Small intestine (tissue), 7 donors: ENCODE results near the gene NOS2. TPM values are rescaled to one million over a fixed set of nuclear protein-coding genes. Genes with fewer than 3 reads are reported as not detected.
"Not testable (repeated sequence)": the region's sequence is repeated elsewhere in the genome, so short reads cannot be mapped to it uniquely, and the experiment has no call there.

Source experiments
- DNase-seq, 2 donors: peaks; one replicate each; pipeline versions ENCODE4 v3.0.0 to v3.0.0-alpha.2; 2013
- FAIRE-seq: peaks from 2 replicates; lab custom pipeline; 2012; peaks lifted over from hg19 to GRCh38; lab: Jason Lieb, UNC
- H3K27ac ChIP-seq, 3 donors: one replicate each; pipeline ENCODE4 v1.5.1; 2013; ENCODE audit warnings: low read length in 2 of 3, mild to moderate bottlenecking in 2 of 3, control low read depth in 1 of 3, inconsistent platforms in 1 of 3, low read depth in 1 of 3, moderate library complexity in 1 of 3
- H3K27me3 ChIP-seq, 3 donors: one replicate each; pipeline ENCODE4 v1.6.1; 2013; ENCODE audit warnings: low read length in 3 of 3, inconsistent platforms in 1 of 3; ENCODE audit not compliant: control insufficient read depth in 3 of 3, insufficient read depth in 3 of 3
- H3K36me3 ChIP-seq, 3 donors: one replicate each; pipeline ENCODE4 v1.6.1; 2013; ENCODE audit warnings: low read length in 3 of 3, inconsistent platforms in 1 of 3, low read depth in 1 of 3, mild to moderate bottlenecking in 1 of 3, moderate library complexity in 1 of 3; ENCODE audit not compliant: control insufficient read depth in 3 of 3, insufficient read depth in 2 of 3
- H3K4me1 ChIP-seq, 3 donors: one replicate each; pipeline ENCODE4 v1.6.1; 2013; ENCODE audit warnings: low read length in 2 of 3, inconsistent platforms in 1 of 3, low read depth in 1 of 3, mild to moderate bottlenecking in 1 of 3, moderate library complexity in 1 of 3; ENCODE audit not compliant: control insufficient read depth in 3 of 3, insufficient read depth in 2 of 3
- H3K4me3 ChIP-seq, 3 donors: one replicate each; pipeline ENCODE4 v1.5.1; 2013; ENCODE audit warnings: low read length in 3 of 3, control low read depth in 1 of 3, inconsistent platforms in 1 of 3, low read depth in 1 of 3, mild to moderate bottlenecking in 1 of 3, moderate library complexity in 1 of 3
- H3K9me3 ChIP-seq, 2 donors: one replicate each; pipeline ENCODE4 v1.6.1; 2013; ENCODE audit warnings: low read depth in 1 of 2, low read length in 1 of 2; ENCODE audit not compliant: control insufficient read depth in 2 of 2, insufficient read depth in 1 of 2
- WGBS, 3 donors: extraction: QIAGEN DNeasy Blood & Tissue Kit; methylation state at CpG; one replicate each; pipeline ENCODE4 v1.1.7; 2013; 5-methylcytosine and 5-hydroxymethylcytosine counted together
- polyA plus RNA-seq, 4 donors: library from polyadenylated mRNA; stranded (reverse) in 3 of 4; unstranded in 1 of 4; fragments of 200-250 nt in 3 of 4; fragments of 120-200 nt in 1 of 4; gene quantifications; one replicate each; pipeline versions ENCODE4 v1.2.1 to v1.2.3, GENCODE V29; 2013
- donor health status: healthy with polysubstance abuse.
- donor health status: control.
- donor health status: control.
- donor health status: Bipolar disorder and iron deficiency.
- donor health status: healthy.

The NOS2 gene
- polyA plus RNA-seq, 4 donors, result 0.22 to 29.9 (median 0.93) TPM

- not testable (repeated sequence) for DNase-seq, H3K9me3 ChIP-seq, H3K27ac ChIP-seq, H3K27me3 ChIP-seq, H3K4me1 ChIP-seq, H3K4me3 ChIP-seq, H3K36me3 ChIP-seq, FAIRE-seq
- WGBS, 3 donors, result 4 to 40% (median 36%) methylated on average over 1 of the region's 4 CpGs
Observed at GRCh38 chr17:27839571-27840405, 39.5 kb upstream of the NOS2 start.

GRCh38 chr17:27838607-27839006 is 38.3 kb upstream of the NOS2 start:
- not testable (repeated sequence) for H3K4me1 ChIP-seq, DNase-seq, H3K36me3 ChIP-seq, H3K9me3 ChIP-seq, H3K27ac ChIP-seq, H3K4me3 ChIP-seq, FAIRE-seq, H3K27me3 ChIP-seq
- 29 to 66% (median 42%) methylated on average over 2 of the region's 3 CpGs for WGBS, 3 donors

GRCh38 chr17:27837769-27838168 is 37.4 kb upstream of the NOS2 start:
- DNase-seq, result peak; percentile 45 to 79
- FAIRE-seq, H3K4me1 ChIP-seq, H3K4me3 ChIP-seq, H3K9me3 ChIP-seq, H3K27me3 ChIP-seq, H3K27ac ChIP-seq, H3K36me3 ChIP-seq: not testable (repeated sequence)
- WGBS, 3 donors, result 91 to 97% (median 97%) methylated on average over 1 of the region's 1 CpG

DNA sequence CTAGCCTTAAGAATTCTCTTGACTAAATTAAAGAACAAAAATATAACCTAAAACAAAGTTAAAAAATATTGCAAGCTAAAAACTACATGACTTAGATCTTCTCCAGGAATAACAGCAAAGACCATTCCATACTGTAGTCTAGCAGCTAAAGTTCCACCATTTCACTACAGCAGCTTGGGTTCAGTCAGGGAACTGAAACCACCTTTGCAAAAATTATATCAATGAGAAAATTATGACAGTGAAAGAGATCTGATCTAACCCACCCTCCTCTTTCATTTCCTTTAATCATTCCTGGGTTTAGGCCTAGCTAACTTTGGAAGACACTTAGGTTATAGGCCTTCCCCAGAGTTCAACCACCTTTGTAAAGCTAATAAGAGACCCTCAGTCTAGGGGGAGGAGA is 36.3 kb upstream of the NOS2 start:
- H3K36me3 ChIP-seq, result no peaks in the 10 kb centered on the region
- peaks cover 0 to 5% of the 10 kb centered on the region in 2 donors for H3K9me3 ChIP-seq
- no peaks in the 10 kb centered on the region for H3K27me3 ChIP-seq
- DNase-seq (no peak), FAIRE-seq (no peak)
- no peak overlapping the region for H3K27ac ChIP-seq
- peaks cover 0 to 9% (median 0%) of the 10 kb centered on the region in 3 donors for H3K4me1 ChIP-seq
- H3K4me3 ChIP-seq, result no peak overlapping the region

DNA sequence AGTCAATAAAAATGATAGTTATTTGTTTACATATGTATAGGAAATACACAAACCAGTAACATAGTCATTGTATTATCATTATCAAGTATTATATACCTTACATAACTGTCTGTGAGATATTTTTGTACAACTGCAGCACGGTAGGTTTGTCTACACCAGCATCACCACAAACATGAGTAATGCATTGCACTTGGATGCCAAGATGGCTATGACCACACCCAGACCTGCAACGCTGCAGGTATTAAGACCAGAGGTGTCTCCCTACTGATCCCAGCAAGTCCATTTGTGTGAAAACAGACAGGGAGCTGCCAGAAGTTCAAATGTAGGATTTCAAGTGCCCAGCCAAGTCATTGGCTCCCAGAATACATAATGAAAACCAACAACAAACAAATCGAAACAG is 34.2 kb upstream of the NOS2 start:
- FAIRE-seq (no peak), DNase-seq (no peak)
- Histone ChIP-seq H3K36me3 (no peaks in the 10 kb centered on the region), H3K27me3 (no peaks in the 10 kb centered on the region), H3K4me3 (no peak overlapping the region), H3K4me1 (peaks cover 0 to 7% (median 3%) of the 10 kb centered on the region in 3 donors), H3K27ac (no peak overlapping the region), H3K9me3 (peaks cover 0 to 5% of the 10 kb centered on the region in 2 donors)
- WGBS, 3 donors, result 73 to 91% (median 77%) methylated on average over 3 of the region's 3 CpGs

DNA sequence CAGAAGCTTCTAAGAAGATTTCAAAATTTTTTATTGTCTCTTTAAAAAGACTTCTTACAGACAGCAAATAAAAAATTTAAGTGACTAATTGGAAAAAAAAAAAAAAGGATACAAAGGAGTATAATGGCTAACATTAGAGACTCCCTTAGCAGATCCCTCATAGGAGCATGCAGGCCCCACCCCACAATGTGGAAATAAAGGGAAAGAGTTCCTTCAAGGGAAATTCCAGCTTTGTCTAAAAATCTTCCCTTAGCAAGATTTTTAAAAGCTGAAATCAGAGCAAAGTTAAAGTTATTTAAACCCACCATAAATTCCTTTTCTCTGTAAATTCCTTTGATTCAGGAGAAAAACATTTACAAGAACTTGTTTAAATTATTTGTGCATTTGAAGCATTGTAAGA is 32.5 kb upstream of the NOS2 start:
- no peaks in the 10 kb centered on the region for H3K36me3 ChIP-seq
- H3K27ac ChIP-seq, result no peak overlapping the region
- H3K27me3 ChIP-seq, result no peaks in the 10 kb centered on the region
- no peak for FAIRE-seq
- H3K4me3 ChIP-seq, result no peak overlapping the region
- peaks cover 0 to 5% of the 10 kb centered on the region in 2 donors for H3K9me3 ChIP-seq
- no peak for DNase-seq
- H3K4me1 ChIP-seq, result peaks cover 0 to 7% (median 3%) of the 10 kb centered on the region in 3 donors

DNA sequence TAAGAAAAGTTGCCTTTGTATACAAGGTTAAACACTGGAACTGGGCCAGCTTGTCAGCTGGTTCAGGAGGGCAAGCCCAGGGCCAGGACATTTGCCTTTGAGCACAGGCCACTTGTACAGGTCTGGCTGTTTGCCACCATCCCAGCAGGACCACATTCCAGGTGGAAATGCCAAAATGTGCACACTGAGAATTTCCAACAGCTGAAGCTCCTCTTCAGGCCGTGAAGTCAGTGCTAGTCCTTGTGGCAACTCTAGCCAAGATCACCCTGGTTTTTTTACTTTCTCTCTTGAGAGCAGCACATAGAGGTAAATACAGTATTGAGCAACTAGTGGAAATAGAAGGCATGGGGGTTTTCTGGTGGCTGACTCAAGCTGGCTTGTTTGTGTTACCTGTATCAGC is 29.6 kb upstream of the NOS2 start:
- FAIRE-seq, H3K4me3 ChIP-seq, H3K36me3 ChIP-seq, H3K4me1 ChIP-seq, H3K9me3 ChIP-seq, H3K27me3 ChIP-seq: not testable (repeated sequence)
- DNase-seq, result peak in 1 of 2 donors; percentile 42
- 4 to 30% (median 11%) methylated on average over 1 of the region's 1 CpG for WGBS, 3 donors
- H3K27ac ChIP-seq, result peak overlapping the region in 1 of 3 donors; percentile 27

DNA sequence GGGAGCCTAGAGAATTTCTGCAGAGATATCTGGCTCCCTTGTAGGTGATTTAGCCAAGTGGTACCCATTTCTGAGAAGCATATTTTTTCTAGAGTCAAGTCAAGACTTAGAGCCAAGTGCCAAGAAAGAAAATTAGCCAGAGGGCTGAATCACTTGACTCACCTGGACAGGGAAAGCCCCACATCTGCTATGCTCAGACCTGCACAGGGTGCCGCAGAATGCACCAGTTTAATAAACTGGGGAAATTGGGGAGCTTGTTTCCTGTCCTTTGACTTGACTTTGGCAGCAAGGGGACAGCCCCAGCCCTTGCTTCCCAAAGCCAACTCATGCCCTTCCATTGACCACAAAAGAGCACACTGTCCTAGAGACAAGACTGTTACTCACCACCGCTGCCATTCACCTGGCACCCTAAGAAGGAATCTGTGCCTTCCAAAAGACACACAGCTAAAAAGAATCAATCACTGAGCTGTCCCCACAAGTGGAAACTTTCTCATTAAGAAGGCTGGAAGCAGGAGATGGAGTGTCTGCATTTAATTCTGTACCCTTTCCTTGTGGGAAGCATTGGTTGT is 28.9 kb upstream of the NOS2 start:
- H3K27me3 ChIP-seq, H3K4me3 ChIP-seq, DNase-seq, FAIRE-seq, H3K36me3 ChIP-seq, H3K9me3 ChIP-seq, H3K27ac ChIP-seq: not testable (repeated sequence)
- H3K4me1 ChIP-seq, result peaks cover 0 to 17% (median 2%) of the 10 kb centered on the region in 3 donors
- no CpG with 5 or more reads among the region's 2 CpGs for WGBS, 3 donors
